HCT116 (cell line): ENCODE data around the gene CRK. TPM values are rescaled to one million over a fixed set of nuclear protein-coding genes. Genes with fewer than 3 reads are reported as not detected.
"Not testable (repeated sequence)": the region's sequence is repeated elsewhere in the genome, so short reads cannot be mapped to it uniquely, and the experiment has no call there.

Source experiments
- ATAC-seq: fragments of 200-7000 bp; cut with Tn5 transposase; 2 replicates; pipeline ENCODE4 v1.9.1; 2020; ENCODE audit warnings: mild to moderate bottlenecking, moderate library complexity
- BruUV-seq: library from RNA; stranded (reverse); fragments of 400-500 nt; replicated peaks from 2 replicates; lab custom pipeline; 2021; lab: Mats Ljungman, UMichigan
- CTCF ChIA-PET: fragments of 300-600 bp; sonication (Branson Sonifier 250); formaldehyde crosslinking; loops from one replicate; lab custom pipeline; 2021; ENCODE audit warnings: antibody characterized with exemption; lab: Charles Lee
- POLR2A ChIA-PET: fragments of 300-600, 350-600 bp; sonication (Branson Sonifier 250); formaldehyde crosslinking; loops from one replicate; lab custom pipeline; 2021; ENCODE audit warnings: antibody characterized with exemption; lab: Charles Lee
- RAD21 ChIA-PET, 2 experiments: fragments of 300-600 bp; sonication (Branson Sonifier 250); formaldehyde crosslinking; loops; one replicate each; lab custom pipeline; 2023; ENCODE audit warnings: low total read pairs in 2 of 2; ENCODE audit not compliant: uncharacterized antibody in 2 of 2, unreplicated experiment in 2 of 2, low non-redundant PET in 1 of 2; lab: Charles Lee
- DNase-seq: peaks from one replicate; pipeline ENCODE4 v3.0.0-alpha.2; 2010; ENCODE audit warnings: low read depth, low spot score
- H2AFZ ChIP-seq: fragments of 200-600 bp; shearing (Covaris generic), sonication (generic); 2 replicates; pipeline ENCODE4 v1.6.1; 2017; ENCODE audit warnings: low read depth, mixed run types, mixed read lengths, antibody characterized with exemption, low read length; ENCODE audit not compliant: poor library complexity, severe bottlenecking
- H3K27ac ChIP-seq: 2 replicates; pipeline ENCODE4 v1.5.1; 2012; ENCODE audit warnings: low read depth, low read length
- H3K27me3 ChIP-seq: fragments of 200-600 bp; sonication (generic); 2 replicates; pipeline ENCODE4 v1.6.1; 2016; ENCODE audit warnings: mixed run types, low read length, mixed read lengths; ENCODE audit not compliant: insufficient read depth
- H3K36me3 ChIP-seq, 2 experiments: fragments of 200-500 bp in 1 of 2; fragments of 200-600 bp in 1 of 2; sonication (Bioruptor generic) in 1 of 2; sonication (generic) in 1 of 2; 2 replicates each; pipeline versions ENCODE4 v1.5.1 to v1.6.1; 2014 to 2016; ENCODE audit warnings: low read length in 2 of 2, inconsistent platforms in 1 of 2, mixed read lengths in 1 of 2, mixed run types in 1 of 2; ENCODE audit not compliant: insufficient read depth in 2 of 2, control insufficient read depth in 1 of 2
- H3K4me1 ChIP-seq, 2 experiments: fragments of 200-600 bp in 1 of 2; sonication (generic) in 1 of 2; 2 replicates each; pipeline versions ENCODE4 v1.5.1 to v1.6.1; 2012 to 2017; ENCODE audit warnings: low read length in 2 of 2, inconsistent platforms in 1 of 2, mild to moderate bottlenecking in 1 of 2, mixed read lengths in 1 of 2, mixed run types in 1 of 2, moderate library complexity in 1 of 2; ENCODE audit not compliant: insufficient read depth in 2 of 2, control insufficient read depth in 1 of 2
- H3K4me2 ChIP-seq: fragments of 200-600 bp; sonication (generic); 2 replicates; pipeline ENCODE4 v1.6.1; 2017; ENCODE audit warnings: mixed run types, low read length, mixed read lengths
- H3K4me3 ChIP-seq, 2 experiments: fragments of 200-600 bp in 1 of 2; sonication (generic) in 1 of 2; replicated peaks in 1 of 2; 2 replicates each; pipeline ENCODE4 v1.5.1; 2011 to 2016; ENCODE audit warnings: low read length in 2 of 2, control low read depth in 1 of 2, low read depth in 1 of 2, mild to moderate bottlenecking in 1 of 2, mixed read lengths in 1 of 2, mixed run types in 1 of 2
- H3K79me2 ChIP-seq: fragments of 200-600 bp; sonication (generic); 2 replicates; pipeline ENCODE4 v1.6.1; 2017; ENCODE audit warnings: mild to moderate bottlenecking, mixed run types, low read length, moderate library complexity, mixed read lengths; ENCODE audit not compliant: insufficient read depth
- H3K9ac ChIP-seq: fragments of 200-600 bp; sonication (generic); 2 replicates; pipeline ENCODE4 v1.6.1; 2016; ENCODE audit warnings: low read length, mixed read lengths
- H3K9me2 ChIP-seq: fragments of 200-600 bp; sonication (generic), shearing (Covaris generic); 2 replicates; pipeline ENCODE4 v1.6.1; 2017; ENCODE audit warnings: mixed run types, mild to moderate bottlenecking, moderate library complexity; ENCODE audit not compliant: insufficient read depth
- H3K9me3 ChIP-seq, 2 experiments: fragments of 200-500 bp in 1 of 2; fragments of 200-600 bp in 1 of 2; sonication (Bioruptor generic) in 1 of 2; sonication (generic) in 1 of 2; 2 replicates each; pipeline ENCODE4 v1.6.1; 2014 to 2017; ENCODE audit warnings: low read length in 2 of 2, mixed read lengths in 2 of 2, inconsistent platforms in 1 of 2, low read depth in 1 of 2, mild to moderate bottlenecking in 1 of 2, mixed run types in 1 of 2, moderate library complexity in 1 of 2; ENCODE audit not compliant: control insufficient read depth in 1 of 2, insufficient read depth in 1 of 2
- H4K20me1 ChIP-seq: fragments of 200-600 bp; sonication (generic), shearing (Covaris generic); 2 replicates; pipeline ENCODE4 v1.6.1; 2017; ENCODE audit warnings: mixed run types, mild to moderate bottlenecking, moderate library complexity; ENCODE audit not compliant: insufficient read depth
- ZNF274 ChIP-seq: fragments of 200-500 bp; sonication (Bioruptor generic); IDR thresholded peaks from 2 replicates; pipeline ENCODE4 v1.6.1; 2014; ENCODE audit warnings: mild to moderate bottlenecking, low read depth, low read length, inconsistent platforms
- intact Hi-C: fragments of 100-400 bp; cut with micrococcal nuclease; formaldehyde crosslinking; loops from 2 replicates; pipeline ENCODE4 v1.10.0; 2022
- total RNA-seq: library from RNA; stranded (reverse); gene quantifications from one replicate; pipeline ENCODE4 v1.2.1, GENCODE V29; 2021; ENCODE audit not compliant: unreplicated experiment

CRK gene
- total RNA-seq, 1 experiment from 2014 or later: 55.5 TPM

GRCh38 chr17:1454541-1454940 lies 1.5 kb downstream of the CRK start:
- Histone ChIP-seq H3K9ac (peak overlapping the region; percentile 99), H3K9me3 (no peaks in the 10 kb centered on the region), H3K27ac (peak overlapping the region; percentile 96), H3K27me3 (no peaks in the 10 kb centered on the region), H3K36me3 (peaks cover 9 to 24% of the 10 kb centered on the region in 2 experiments; a peak in 2 of 4 replicates), H4K20me1 (peaks cover 13% of the 10 kb centered on the region; the same call in 1 of the 2 replicates), H3K4me2 (peak overlapping the region; percentile 75), H3K4me3 (peak overlapping the region; percentile 85 to 92), H3K79me2 (peaks cover 64% of the 10 kb centered on the region), H2AFZ (no peak overlapping the region), H3K9me2 (no peaks in the 10 kb centered on the region), H3K4me1 (peaks cover 12 to 23% of the 10 kb centered on the region in 2 experiments; a peak in 3 of 4 replicates)
- POLR2A ChIA-PET: no interaction called here
- CTCF ChIA-PET: no interaction called here
- intact Hi-C loops: loop anchor here (2.0 kb wide), 1 partner anchor 90 kb away; no protein-coding TSS in a partner anchor
- TF ChIP-seq ZNF274: no peak
- ATAC-seq: no peak
- BruUV-seq: no TSS peak
- DNase-seq: no peak
- RAD21 ChIA-PET: interaction anchor here in 1 of 2 experiments (1.5 kb wide), 1 partner anchor 33 kb away, joined by 3 read pairs; no protein-coding TSS in a partner anchor

GRCh38 chr17:1453694-1454093 lies 2.3 kb downstream of the CRK start:
- H3K9me2 ChIP-seq, ATAC-seq, H3K4me3 ChIP-seq, H3K9me3 ChIP-seq, H3K27me3 ChIP-seq, H3K27ac ChIP-seq, H3K4me2 ChIP-seq, H2AFZ ChIP-seq, H3K9ac ChIP-seq, POLR2A ChIA-PET, DNase-seq, BruUV-seq, CTCF ChIA-PET: not testable (repeated sequence)
- Histone ChIP-seq H4K20me1 (peaks cover 16% of the 10 kb centered on the region; the same call in 1 of the 2 replicates), H3K4me1 (peaks cover 12 to 23% of the 10 kb centered on the region in 2 experiments; a peak in 3 of 4 replicates), H3K79me2 (peaks cover 73% of the 10 kb centered on the region), H3K36me3 (peaks cover 9 to 27% of the 10 kb centered on the region in 2 experiments; a peak in 2 of 4 replicates)
- intact Hi-C loops: loop anchor here (2.0 kb wide), 1 partner anchor 89 kb away; no protein-coding TSS in a partner anchor
- RAD21 ChIA-PET: interaction anchor here in 1 of 2 experiments (1.5 kb wide), 1 partner anchor 34 kb away, joined by 3 read pairs; no protein-coding TSS in a partner anchor
